T-helper 22 cell (primary cell): ENCODE results near the gene QDPR.

ENCODE experiments used
- DNase-seq: peaks from one replicate; pipeline ENCODE4 v3.0.0-alpha.2; 2020; ENCODE audit warnings: low read depth

QDPR gene

GRCh38 chr4:17528551-17529165 is 16.8 kb upstream of the QDPR start:
- DNase-seq = no peak

GRCh38 chr4:17526695-17527477 is 15.0 kb upstream of the QDPR start:
- DNase-seq = no peak

GRCh38 chr4:17523662-17524061 is 11.8 kb upstream of the QDPR start:
- no peak for DNase-seq

DNA sequence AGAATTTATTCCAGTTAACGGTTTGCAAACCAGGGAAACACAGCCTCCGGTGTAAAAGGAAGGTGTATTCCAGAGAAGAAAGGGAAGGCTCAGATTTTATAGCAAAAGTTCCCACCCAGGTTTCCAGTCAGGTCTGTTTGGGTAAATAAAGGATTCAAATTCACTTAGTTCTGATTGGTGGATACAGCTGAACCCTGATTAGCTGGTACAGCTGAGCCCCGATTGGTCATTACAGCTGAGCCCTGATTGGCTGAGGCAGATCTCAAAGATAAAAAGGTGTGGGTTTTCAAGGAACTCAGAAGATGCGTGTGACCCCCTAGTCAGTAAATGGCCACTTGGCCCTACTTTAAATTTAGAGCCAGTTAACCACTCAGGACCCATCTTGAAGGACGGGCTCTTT is 9.7 kb upstream of the QDPR start:
- no peak for DNase-seq

GRCh38 chr4:17517664-17518063 is 5.8 kb upstream of the QDPR start:
- DNase-seq = no peak

DNA sequence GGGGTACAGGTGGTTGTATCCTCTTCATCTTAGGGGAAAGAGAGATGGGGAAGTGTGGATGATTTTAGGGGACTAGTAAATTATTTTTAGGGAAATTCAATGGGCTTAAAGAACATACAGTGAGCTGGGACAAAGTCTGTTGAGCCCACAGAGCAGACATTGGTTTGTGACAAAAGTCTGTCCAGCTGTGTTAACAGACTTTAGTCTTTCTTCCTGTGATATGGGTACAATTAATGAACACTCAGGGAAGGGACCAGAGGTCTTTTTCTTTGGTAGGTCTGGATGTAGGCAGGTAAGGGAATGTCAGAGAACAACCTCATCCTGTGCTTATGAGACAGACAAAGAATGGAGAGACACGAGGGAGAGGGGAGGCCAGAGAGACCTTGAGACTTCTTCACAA is 5.1 kb upstream of the QDPR start:
- no peak for DNase-seq

DNA sequence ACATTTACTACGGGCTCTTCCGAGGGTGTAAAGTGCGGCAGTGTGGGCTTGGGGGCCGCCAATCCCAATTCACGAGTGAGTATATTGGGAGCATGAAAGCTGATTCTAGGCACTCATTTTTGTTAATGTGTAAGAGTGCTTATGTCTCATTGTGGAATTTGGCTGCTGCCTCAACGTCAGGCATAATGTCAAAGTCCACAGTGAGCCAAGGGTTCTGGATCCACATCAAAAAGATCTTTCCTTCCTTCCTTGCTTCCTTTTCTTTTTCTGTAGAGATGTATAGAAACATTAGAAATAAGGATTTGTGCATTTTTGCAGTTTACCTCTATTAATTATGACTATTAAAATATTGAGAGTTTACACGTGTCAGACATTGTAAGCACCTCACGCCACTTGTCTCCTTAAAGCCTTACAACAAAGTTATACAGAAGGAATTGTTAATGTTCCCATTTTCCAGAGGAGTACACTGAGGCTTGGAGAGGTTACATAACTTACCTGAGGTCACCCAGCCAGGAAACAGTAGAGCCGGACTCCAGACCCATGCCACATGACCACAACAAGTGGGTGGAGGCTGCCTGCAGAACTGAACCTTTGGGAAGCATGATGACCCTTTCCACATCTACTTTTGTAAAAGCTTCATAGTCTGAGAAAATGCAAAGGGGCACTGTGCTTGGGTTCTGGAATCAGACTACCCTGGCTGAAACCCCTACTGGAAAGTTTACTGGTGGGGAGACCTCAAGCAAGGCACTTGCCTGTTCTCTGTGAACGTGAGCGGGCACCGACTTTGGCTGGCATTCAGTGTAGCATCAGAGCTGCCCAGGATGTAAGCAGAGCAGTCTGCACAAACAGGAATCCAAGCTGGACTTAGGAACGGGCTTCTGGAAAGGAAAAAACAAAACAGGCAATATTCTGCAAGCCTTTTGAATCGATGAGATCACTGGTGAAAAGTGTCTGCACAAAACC is 3.8 kb upstream of the QDPR start:
- DNase-seq = no peak

DNA sequence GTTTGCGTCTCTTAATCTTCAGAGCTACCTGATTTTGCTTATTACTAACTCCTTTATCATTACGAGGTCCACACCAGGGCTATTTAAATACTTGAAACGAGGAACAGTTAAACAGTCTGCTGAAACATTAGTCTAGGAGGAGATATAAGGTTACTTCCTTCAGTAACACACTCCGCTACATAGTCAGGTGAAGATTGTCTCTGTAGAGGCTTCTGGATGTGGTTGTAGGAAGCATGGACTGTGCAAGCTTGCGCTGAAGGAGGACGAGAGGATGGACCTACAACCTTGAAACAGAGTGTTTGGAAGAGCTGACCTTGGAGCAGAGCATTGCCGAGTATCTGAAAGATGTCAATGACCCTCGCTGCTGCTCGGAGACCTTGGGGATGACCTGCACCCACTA is 3.0 kb upstream of the QDPR start, which contains the start of gene CLRN2:
Gene CLRN2 (plus strand): TSS at position 301 of the 400 bp plus-strand sequence. CDS start 102 bp downstream, outside the sequence.
- DNase-seq = no peak

DNA sequence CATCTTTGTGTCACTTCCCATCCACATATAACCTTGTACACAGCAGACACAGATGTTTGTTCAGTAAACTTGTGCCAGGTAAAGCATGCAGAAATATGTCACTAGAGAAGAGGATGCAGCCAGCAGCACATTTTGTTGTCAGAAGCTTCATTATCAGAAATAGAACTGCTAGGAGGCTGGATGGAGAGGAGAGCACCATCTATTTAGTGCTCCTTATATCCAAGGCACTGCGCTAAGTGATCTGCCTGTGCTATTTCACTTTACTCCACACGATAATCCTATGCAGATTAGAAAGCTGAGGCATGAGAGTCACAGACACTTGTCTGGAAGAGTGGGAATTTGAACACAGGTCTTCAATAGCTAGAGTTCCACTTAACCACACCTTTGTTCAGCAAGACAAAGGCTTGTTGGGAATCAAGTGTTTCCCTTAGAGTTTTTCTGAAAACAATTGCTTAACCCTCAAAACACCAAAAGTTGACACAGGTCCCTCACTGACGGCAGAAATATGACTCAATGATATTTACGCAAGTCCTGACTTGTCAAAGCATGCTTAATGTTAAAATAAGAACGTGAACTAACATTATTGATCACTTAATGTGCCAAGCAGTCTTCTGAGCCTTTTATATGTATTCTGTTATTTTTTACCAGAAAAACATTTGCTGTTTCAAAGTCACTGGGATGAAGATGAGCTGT is 1.2 kb upstream of the QDPR start:
- DNase-seq = no peak

- no peak for DNase-seq
These were observed 361 bp downstream of the QDPR start for GRCh38 chr4:17511509-17511949.

DNA sequence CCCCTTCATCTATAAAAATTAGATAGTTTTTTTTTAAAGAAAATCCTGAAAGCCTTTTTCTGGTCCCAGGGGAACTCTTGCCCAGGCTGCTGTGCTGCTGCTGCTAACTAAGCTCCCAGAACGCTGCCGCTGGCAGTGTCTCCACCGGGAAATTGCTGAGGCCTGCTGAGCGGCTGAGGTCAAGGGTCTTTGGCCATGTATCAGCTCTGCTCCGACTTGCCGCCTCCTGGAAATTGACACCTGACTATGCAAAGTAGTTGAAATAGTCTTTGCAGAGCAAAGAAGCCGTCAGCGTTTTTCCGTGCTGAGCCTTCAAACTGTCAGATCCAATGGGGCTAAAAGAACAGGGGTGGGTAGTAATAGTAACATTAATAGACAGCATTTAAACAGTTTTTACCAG is 839 bp downstream of the QDPR start:
- no peak for DNase-seq

- no peak for DNase-seq
These were observed 1.3 kb downstream of the QDPR start for GRCh38 chr4:17510582-17510981.

DNA sequence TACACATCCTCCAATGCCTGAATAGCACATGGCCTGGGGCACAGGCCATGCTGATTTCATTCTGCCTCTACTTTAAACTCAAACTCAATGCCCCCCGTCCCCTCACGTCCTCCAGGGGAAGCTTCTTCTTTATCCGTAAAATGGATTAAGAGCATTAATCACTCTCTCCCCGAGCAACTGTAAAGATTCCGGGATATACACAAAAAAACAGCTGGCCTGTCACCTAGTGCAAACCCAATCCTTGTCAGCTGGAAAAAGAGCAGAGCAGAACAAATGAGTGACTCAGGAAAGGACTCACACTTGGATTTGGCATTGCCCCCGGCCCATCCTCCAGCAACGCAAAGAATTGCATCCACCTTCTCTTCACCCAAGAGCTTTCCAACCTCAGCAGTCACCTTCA is 7.8 kb downstream of the QDPR start:
- DNase-seq = no peak

DNA sequence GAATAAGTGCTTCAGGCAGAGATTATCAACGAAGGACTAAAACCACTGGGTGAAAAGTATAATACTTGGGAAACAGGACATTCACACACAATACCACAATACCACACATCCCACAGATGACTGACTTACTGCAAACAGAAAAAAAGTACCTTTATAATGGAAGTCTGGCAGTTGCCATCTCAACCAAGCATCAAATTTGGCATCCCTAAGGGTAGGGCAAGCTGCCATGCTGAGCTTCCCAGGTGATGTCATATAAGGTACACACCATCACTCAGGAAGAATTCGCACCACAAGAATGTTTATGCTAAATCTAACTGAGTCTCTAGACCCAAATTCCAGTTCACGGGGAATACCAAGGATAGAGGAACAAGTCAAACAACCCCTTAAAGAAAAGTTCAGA is 9.1 kb downstream of the QDPR start:
- DNase-seq = no peak

DNA sequence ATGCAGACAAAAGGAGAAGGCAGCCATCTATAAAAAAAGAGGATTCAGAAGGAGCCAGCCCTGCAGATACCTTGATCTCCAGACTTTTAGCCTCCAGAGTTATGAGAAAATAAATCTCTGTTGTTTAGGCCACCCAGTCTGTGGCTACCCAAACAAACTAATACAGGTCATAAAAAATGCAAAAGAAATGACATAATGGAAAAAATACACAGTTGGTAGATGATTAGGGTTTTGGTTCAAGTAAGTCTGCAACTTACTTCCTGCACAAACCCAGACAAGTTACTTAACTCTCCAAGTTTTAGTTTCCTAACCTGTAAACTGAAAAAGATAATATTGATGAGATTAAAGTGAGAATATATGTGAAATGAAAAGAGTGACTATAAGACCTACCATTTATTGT is 11.3 kb downstream of the QDPR start:
- DNase-seq = no peak

DNA sequence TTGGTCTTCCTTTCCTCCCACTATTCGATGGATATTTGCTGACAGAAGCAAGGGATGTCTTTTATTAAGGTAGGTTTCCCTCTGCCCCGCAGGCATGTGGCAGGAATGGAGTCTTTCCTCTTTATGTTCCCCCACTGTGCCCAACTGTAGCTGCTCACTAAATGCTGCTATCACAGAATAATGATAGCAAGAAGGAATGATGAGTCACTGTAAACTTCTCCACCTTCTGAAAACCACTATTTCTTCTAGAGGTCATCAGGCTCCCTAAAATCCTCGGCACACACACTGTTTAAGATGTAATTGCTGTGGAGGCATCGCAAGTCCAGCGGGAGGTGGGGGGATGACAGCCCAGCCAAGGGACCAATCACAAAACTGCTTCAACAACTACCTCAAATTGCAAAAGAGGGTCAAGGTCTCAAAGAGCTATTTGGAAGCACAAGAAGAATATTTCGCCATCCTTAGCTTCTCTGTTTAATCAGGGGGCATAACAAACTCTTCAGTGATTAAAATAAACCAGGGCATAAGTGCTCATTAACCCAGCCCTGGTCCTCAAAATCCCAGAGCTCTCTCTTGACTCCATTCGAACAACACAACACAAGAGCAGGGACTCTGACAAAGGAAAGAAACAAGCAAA is 13.9 kb downstream of the QDPR start:
- DNase-seq = no peak

- no peak for DNase-seq
These were observed 17.4 kb downstream of the QDPR start for GRCh38 chr4:17494258-17495190.

DNA sequence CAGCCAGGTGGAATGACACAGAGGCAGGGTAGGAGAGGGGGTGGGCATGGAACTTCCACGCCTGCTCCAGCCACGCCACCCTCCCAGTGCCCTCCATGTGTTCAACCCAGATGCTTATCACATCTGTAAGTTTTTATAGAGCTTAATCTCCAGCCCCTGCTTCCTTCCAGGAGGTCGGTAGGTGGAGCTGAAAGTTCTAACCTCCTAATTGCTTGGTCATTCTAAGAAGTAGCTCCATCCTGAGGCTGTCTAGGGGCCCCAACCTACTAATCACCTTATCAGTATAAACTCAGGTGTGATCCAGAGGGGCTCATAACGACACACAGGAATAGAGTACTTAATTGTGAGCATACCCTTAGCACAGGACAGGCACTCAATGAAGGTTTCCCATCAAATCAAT is 18.3 kb downstream of the QDPR start:
- no peak for DNase-seq

DNA sequence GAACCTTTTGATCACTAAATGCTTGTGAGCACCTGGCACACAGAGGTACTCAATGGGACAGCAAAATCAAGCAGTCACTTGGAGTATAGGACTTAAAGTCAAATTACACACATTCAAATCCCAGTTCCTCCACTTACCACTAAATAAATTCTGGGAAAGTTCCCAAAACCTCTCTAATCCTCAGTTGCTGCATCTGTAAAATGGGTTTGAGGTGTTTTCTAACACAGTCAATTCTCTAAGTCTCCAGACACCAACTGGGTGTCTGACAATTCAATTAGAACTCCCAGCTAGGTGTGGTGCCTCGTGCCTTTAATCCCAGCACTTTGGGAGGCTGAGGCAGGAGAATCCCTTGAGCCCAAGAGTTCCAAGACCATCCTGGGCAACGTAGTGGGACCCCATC is 19.0 kb downstream of the QDPR start:
- DNase-seq = no peak

DNA sequence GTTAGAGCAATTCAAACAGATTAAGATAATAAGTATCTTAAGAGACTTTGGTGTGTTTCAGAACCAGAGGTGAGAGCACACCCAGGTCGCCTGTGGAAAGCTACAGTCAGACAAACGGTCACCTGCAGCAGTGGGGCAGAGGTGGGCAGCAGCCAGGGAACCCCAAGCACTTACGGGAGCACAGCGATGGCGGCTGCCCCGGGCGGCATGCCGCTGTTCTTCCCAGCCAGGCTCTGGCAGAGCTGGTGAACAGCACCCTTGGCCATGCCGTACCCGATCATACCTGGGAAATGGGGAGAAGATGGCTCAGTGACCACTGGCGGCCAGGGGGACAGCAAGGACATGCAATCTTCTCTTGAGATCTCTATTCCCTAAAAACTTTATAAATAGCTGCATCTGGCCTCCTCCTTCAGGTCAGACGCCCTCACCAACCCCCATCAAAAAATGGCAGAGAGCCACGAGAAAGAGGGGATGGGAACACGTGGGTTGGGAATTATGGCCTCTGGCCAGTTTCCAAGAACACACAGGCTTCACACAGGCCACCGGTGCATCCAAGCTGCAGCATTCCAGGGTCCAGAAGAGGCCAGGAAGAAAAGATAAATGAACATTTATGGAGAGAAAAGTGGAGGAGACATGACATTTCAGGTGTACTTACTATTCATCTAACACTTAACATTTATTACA is 19.7 kb downstream of the QDPR start:
- DNase-seq = no peak
